Measurements from ENCODE around the gene PDE4A. TPM values are rescaled to one million over a fixed set of nuclear protein-coding genes. Genes with fewer than 3 reads are reported as not detected.

The PDE4A gene
- total RNA-seq, 4 donors from 2014 or later: 9.0 to 15.9 (median 13.1) TPM

DNA sequence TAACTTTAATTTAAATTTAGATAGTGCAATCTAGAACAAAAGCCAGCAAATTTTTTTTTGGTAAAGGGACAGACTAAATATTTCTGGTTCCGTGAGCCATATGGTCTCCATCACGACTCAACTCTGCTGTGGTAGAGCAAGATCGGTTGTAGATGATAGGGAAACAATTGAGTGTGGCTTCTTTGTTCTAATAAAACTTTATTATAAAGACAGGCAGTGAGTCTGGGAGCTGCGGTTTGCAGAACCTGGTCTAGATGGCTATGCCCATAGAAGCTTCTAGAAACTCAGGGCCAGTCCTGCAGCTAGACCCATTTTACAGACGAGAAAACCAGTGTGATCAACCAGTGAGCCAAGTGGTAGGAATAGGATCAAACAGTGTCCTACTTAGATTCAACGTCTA is 28.2 kb upstream of the PDE4A start:
- intact Hi-C loops (cut with DNase I; ENCODE audit: low total_unique reads): no loop called here
- WGBS, 2 donors (ENCODE audit: low coverage in 1 of 2): 85 to 87% methylated on average over 6 of the region's 6 CpGs
- no peaks in the 10 kb centered on the region for H3K27me3 ChIP-seq
- in situ Hi-C loops (cut with MboI; ENCODE audit: low pct_ligation_motif_present in 1 of 4, low pct_unique_long_range_greater_than_20kb in 1 of 4, low sequenced_read_pairs in 3 of 4): loop anchor here in 3 of 4 donors (25.0 kb wide), 1 partner anchor 455 kb away; the partner anchor contains the start of gene OLFM2 (in 3 of the 3)
- no peak overlapping the region for H3K27ac ChIP-seq
- DNase-seq: no peak
- no peaks in the 10 kb centered on the region for H3K9me3 ChIP-seq
- peaks cover 0 to 40% (median 18%) of the 10 kb centered on the region in 4 donors for H3K36me3 ChIP-seq
- H3K4me3 ChIP-seq: no peak overlapping the region
- TF ChIP-seq EP300 (IDR thresholded peaks at IDR 0.05; ENCODE audit: low read depth) (no peak), POLR2A (IDR thresholded peaks at IDR 0.05) (no peak), POLR2AphosphoS5 (IDR thresholded peaks at IDR 0.05) (no peak)
- TF ChIP-seq, protein P1, sequence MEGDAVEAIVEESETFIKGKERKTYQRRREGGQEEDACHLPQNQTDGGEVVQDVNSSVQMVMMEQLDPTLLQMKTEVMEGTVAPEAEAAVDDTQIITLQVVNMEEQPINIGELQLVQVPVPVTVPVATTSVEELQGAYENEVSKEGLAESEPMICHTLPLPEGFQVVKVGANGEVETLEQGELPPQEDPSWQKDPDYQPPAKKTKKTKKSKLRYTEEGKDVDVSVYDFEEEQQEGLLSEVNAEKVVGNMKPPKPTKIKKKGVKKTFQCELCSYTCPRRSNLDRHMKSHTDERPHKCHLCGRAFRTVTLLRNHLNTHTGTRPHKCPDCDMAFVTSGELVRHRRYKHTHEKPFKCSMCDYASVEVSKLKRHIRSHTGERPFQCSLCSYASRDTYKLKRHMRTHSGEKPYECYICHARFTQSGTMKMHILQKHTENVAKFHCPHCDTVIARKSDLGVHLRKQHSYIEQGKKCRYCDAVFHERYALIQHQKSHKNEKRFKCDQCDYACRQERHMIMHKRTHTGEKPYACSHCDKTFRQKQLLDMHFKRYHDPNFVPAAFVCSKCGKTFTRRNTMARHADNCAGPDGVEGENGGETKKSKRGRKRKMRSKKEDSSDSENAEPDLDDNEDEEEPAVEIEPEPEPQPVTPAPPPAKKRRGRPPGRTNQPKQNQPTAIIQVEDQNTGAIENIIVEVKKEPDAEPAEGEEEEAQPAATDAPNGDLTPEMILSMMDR (IDR thresholded peaks at IDR 0.05): no peak
- peaks cover 0 to 5% (median 0%) of the 10 kb centered on the region in 4 donors for H3K4me1 ChIP-seq

DNA sequence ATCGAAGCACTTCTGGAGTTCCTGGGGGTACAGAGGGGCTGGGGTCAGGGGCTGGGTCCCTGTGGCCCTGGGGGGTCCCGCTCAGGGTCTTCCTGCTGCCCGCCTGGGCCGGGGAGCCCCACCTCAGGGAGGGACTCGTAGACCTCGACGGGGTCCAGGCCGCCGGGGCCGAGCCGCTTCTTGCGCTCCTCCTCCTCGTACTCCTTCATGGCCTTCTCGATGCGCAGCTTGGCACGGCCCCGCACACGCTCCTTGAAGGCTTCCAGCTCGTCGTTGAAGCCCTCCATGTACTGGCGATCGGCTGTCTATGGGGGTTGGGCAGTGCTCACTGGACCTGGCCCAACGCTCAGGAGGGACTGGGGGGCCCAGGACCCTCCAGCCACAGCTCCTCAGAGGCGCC is 27.2 kb upstream of the PDE4A start:
- peaks cover 0 to 5% (median 0%) of the 10 kb centered on the region in 4 donors for H3K4me1 ChIP-seq
- intact Hi-C loops (cut with DNase I; ENCODE audit: low total_unique reads): no loop called here
- peaks cover 0 to 40% (median 18%) of the 10 kb centered on the region in 4 donors for H3K36me3 ChIP-seq
- in situ Hi-C loops (cut with MboI; ENCODE audit: low pct_ligation_motif_present in 1 of 4, low pct_unique_long_range_greater_than_20kb in 1 of 4, low sequenced_read_pairs in 3 of 4): loop anchor here in 3 of 4 donors (25.0 kb wide), 1 partner anchor 456 kb away; the partner anchor contains the start of gene OLFM2 (in 3 of the 3)
- WGBS, 2 donors (ENCODE audit: low coverage in 1 of 2): 95% methylated on average over 24 of the region's 24 CpGs; no CpG with 5 or more reads in 1 of the 2 donors
- H3K27me3 ChIP-seq: no peaks in the 10 kb centered on the region
- no peaks in the 10 kb centered on the region for H3K9me3 ChIP-seq
- DNase-seq: no peak
- H3K27ac ChIP-seq: no peak overlapping the region
- no peak overlapping the region for H3K4me3 ChIP-seq
- no peak for TF ChIP-seq POLR2AphosphoS5 (IDR thresholded peaks at IDR 0.05)
- TF ChIP-seq, protein P1 (IDR thresholded peaks at IDR 0.05): no peak
- TF ChIP-seq POLR2A (IDR thresholded peaks at IDR 0.05): no peak
- TF ChIP-seq EP300 (IDR thresholded peaks at IDR 0.05; ENCODE audit: low read depth): no peak

DNA sequence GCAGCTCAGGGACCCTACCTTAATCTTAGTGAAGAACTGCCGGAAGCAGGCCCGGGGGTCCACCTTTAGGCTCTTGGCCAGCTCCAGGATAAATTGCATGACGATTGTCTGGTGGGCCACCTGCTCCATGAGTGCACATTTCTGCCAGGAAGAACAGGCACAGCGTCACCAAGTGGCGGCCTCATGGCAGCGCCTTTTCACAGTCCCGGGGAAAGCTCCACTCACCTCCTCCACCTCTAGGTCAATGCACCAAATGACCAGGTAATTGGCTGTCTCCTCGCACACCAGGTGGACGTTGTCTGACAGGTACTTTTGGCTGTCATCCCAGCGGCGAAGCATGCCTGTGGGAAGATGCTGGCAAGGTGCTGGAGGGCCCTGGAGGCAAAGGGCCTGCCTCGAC is 25.3 kb upstream of the PDE4A start:
- TF ChIP-seq EP300 (IDR thresholded peaks at IDR 0.05; ENCODE audit: low read depth) (no peak), POLR2A (IDR thresholded peaks at IDR 0.05) (no peak), POLR2AphosphoS5 (IDR thresholded peaks at IDR 0.05) (no peak)
- TF ChIP-seq, protein P1 (IDR thresholded peaks at IDR 0.05): no peak
- Histone ChIP-seq H3K27me3 (no peaks in the 10 kb centered on the region), H3K4me1 (no peaks in the 10 kb centered on the region), H3K9me3 (no peaks in the 10 kb centered on the region), H3K27ac (no peak overlapping the region), H3K4me3 (no peak overlapping the region), H3K36me3 (peaks cover 0 to 40% (median 18%) of the 10 kb centered on the region in 4 donors)
- WGBS, 2 donors (ENCODE audit: low coverage in 1 of 2): 89% methylated on average over 12 of the region's 12 CpGs; no CpG with 5 or more reads in 1 of the 2 donors
- in situ Hi-C loops (cut with MboI; ENCODE audit: low pct_ligation_motif_present in 1 of 4, low pct_unique_long_range_greater_than_20kb in 1 of 4, low sequenced_read_pairs in 3 of 4) (loop anchor here in 3 of 4 donors (25.0 kb wide), 1 partner anchor 458 kb away; the partner anchor contains the start of gene OLFM2 (in 3 of the 3)), intact Hi-C loops (cut with DNase I; ENCODE audit: low total_unique reads) (no loop called here)
- no peak for DNase-seq

DNA sequence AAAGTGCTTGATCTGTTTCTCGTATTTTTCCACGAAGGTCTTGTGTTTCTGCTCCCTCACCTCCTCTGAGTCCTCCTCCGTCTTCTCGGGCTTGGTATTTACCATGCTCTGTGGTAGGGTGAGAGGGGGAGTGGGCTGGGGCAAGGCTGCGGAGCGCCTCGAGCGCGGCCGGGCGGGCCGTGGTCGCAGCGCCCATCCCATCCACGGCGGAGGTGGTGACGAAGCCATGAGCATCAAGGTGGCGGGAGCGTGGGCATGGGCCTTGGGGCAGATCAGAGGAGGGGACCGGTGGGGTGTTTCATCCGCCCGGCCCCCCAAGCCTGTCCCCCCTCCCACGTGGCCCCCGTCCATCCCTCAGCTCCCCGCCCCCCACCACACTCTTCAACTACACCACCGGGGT is 24.9 kb upstream of the PDE4A start:
- Histone ChIP-seq H3K4me3 (no peak overlapping the region), H3K9me3 (no peaks in the 10 kb centered on the region), H3K27ac (no peak overlapping the region), H3K27me3 (no peaks in the 10 kb centered on the region), H3K4me1 (peaks cover 0 to 1% (median 0%) of the 10 kb centered on the region in 4 donors), H3K36me3 (peaks cover 0 to 40% (median 18%) of the 10 kb centered on the region in 4 donors)
- 94 to 96% methylated on average over 5 to 26 of the region's 26 CpGs for WGBS, 2 donors (ENCODE audit: low coverage in 1 of 2)
- in situ Hi-C loops (cut with MboI; ENCODE audit: low pct_ligation_motif_present in 1 of 4, low pct_unique_long_range_greater_than_20kb in 1 of 4, low sequenced_read_pairs in 3 of 4): loop anchor here in 3 of 4 donors (25.0 kb wide), 1 partner anchor 458 kb away; the partner anchor contains the start of gene OLFM2 (in 3 of the 3)
- no peak for DNase-seq
- no peak for TF ChIP-seq EP300 (IDR thresholded peaks at IDR 0.05; ENCODE audit: low read depth)
- TF ChIP-seq, protein P1 (IDR thresholded peaks at IDR 0.05): no peak
- no peak for TF ChIP-seq POLR2A (IDR thresholded peaks at IDR 0.05)
- no peak for TF ChIP-seq POLR2AphosphoS5 (IDR thresholded peaks at IDR 0.05)
- intact Hi-C loops (cut with DNase I; ENCODE audit: low total_unique reads): no loop called here

All from transverse colon (tissue), 4 donors.